Activated CD4-positive, alpha-beta T cell treated with anti-CD3 and anti-CD28 coated beads for 36 hours (primary cell): Measurements from ENCODE around the gene MXD3. TPM values are rescaled to one million over a fixed set of nuclear protein-coding genes. Genes with fewer than 3 reads are reported as not detected.
A peak's percentile ranks its signal among the peaks of the same experiment; 100 is the strongest.
"Not testable (repeated sequence)": the region's sequence is repeated elsewhere in the genome, so short reads cannot be mapped to it uniquely, and the experiment has no call there.

ENCODE experiments used
- ATAC-seq: fragments of 200-7000 bp; cut with Tn5 transposase; one replicate; pipeline ENCODE4 v1.10.0; 2021; ENCODE audit warnings: mild to moderate bottlenecking, moderate library complexity
- CTCF ChIA-PET: fragments of 350-600 bp; sonication (Branson Sonifier 250); formaldehyde crosslinking; loops from one replicate; lab custom pipeline; 2021; ENCODE audit warnings: antibody characterized with exemption; lab: Charles Lee
- POLR2A ChIA-PET: fragments of 350-600 bp; sonication (Branson Sonifier 250); formaldehyde crosslinking; loops from one replicate; lab custom pipeline; 2021; ENCODE audit warnings: antibody characterized with exemption, inconsistent platforms; lab: Charles Lee
- DNase-seq: peaks from one replicate; pipeline ENCODE4 v3.0.0-alpha.2; 2020
- H3K27ac Mint-ChIP-seq: one replicate; pipeline ENCODE4 v1.8.0; 2021; ENCODE audit warnings: mixed read lengths
- H3K27me3 Mint-ChIP-seq: one replicate; pipeline ENCODE4 v1.8.0; 2021; ENCODE audit warnings: mixed read lengths
- H3K36me3 Mint-ChIP-seq: one replicate; pipeline ENCODE4 v1.8.0; 2021; ENCODE audit warnings: low read depth, mixed read lengths
- H3K4me1 Mint-ChIP-seq: one replicate; pipeline ENCODE4 v1.8.0; 2021; ENCODE audit warnings: mixed read lengths
- H3K4me3 Mint-ChIP-seq: one replicate; pipeline ENCODE4 v1.8.0; 2021; ENCODE audit warnings: mild to moderate bottlenecking, moderate library complexity, mixed read lengths
- H3K9me3 Mint-ChIP-seq: one replicate; pipeline ENCODE4 v1.8.0; 2021; ENCODE audit warnings: low read depth, mixed read lengths
- intact Hi-C, 2 experiments: fragments of 100-400 bp; cut with DNase I in 1 of 2; cut with micrococcal nuclease in 1 of 2; formaldehyde crosslinking; loops; one replicate each; pipeline versions ENCODE4 v1.14.2 to v1.15.1; 2022 to 2024; cut with DNase I, micrococcal nuclease
- total RNA-seq, 2 experiments: library from RNA; stranded (reverse); gene quantifications; one replicate each; pipeline ENCODE4 v1.2.3, GENCODE V29; 2021

MXD3 gene
- total RNA-seq, 2 experiments from 2014 or later: 21.3 to 27.2 TPM

- peak overlapping the region; percentile 15 for H3K27ac Mint-ChIP-seq
- ChIA-PET POLR2A (no interaction called here), CTCF (interaction anchor here (0.6 to 2.5 kb wide), 5 partner anchors 10 to 57 kb away, joined by 3 to 7 read pairs (median 4); partner anchors contain the start of gene RGS14)
- peaks cover 22% of the 10 kb centered on the region for H3K36me3 Mint-ChIP-seq
- intact Hi-C loops: no loop called here
- DNase-seq (no peak), ATAC-seq (no peak)
- H3K4me3 Mint-ChIP-seq: no peak overlapping the region
- no peaks in the 10 kb centered on the region for H3K27me3 Mint-ChIP-seq
- peaks cover 35% of the 10 kb centered on the region for H3K4me1 Mint-ChIP-seq
- no peaks in the 10 kb centered on the region for H3K9me3 Mint-ChIP-seq
Measured at GRCh38 chr5:177346820-177347219, 35.1 kb upstream of the MXD3 start.

GRCh38 chr5:177344891-177345290, 33.2 kb upstream of the MXD3 start:
- ATAC-seq: no peak
- Mint-ChIP-seq H3K27me3 (no peaks in the 10 kb centered on the region), H3K4me1 (peaks cover 33% of the 10 kb centered on the region), H3K27ac (no peak overlapping the region), H3K4me3 (no peak overlapping the region), H3K9me3 (no peaks in the 10 kb centered on the region), H3K36me3 (peaks cover 29% of the 10 kb centered on the region)
- DNase-seq: no peak
- CTCF ChIA-PET: interaction anchor here (1.5 kb wide), 1 partner anchor 16 kb away, joined by 4 read pairs; no protein-coding TSS in a partner anchor
- POLR2A ChIA-PET: interaction anchor here (0.6 kb wide), 1 partner anchor 27 kb away, joined by 4 read pairs; no protein-coding TSS in a partner anchor
- intact Hi-C loops: no loop called here

GRCh38 chr5:177343777-177344176, 32.1 kb upstream of the MXD3 start:
- ChIA-PET POLR2A (no interaction called here), CTCF (interaction anchor here (0.7 to 1.3 kb wide), 2 partner anchors 24 to 31 kb away, joined by 3 to 4 read pairs; no protein-coding TSS in a partner anchor)
- DNase-seq: no peak
- peaks cover 29% of the 10 kb centered on the region for H3K4me1 Mint-ChIP-seq
- no peaks in the 10 kb centered on the region for H3K9me3 Mint-ChIP-seq
- H3K27ac Mint-ChIP-seq: no peak overlapping the region
- H3K36me3 Mint-ChIP-seq: peaks cover 28% of the 10 kb centered on the region
- H3K27me3 Mint-ChIP-seq: no peaks in the 10 kb centered on the region
- H3K4me3 Mint-ChIP-seq: no peak overlapping the region
- intact Hi-C loops: no loop called here
- no peak for ATAC-seq

- ATAC-seq, POLR2A ChIA-PET: not testable (repeated sequence)
- H3K36me3 Mint-ChIP-seq: peaks cover 28% of the 10 kb centered on the region
Measured at GRCh38 chr5:177343000-177343399, 31.3 kb upstream of the MXD3 start.

GRCh38 chr5:177339107-177339638, 27.5 kb upstream of the MXD3 start:
- no peak overlapping the region for H3K4me3 Mint-ChIP-seq
- POLR2A ChIA-PET: no interaction called here
- intact Hi-C loops: no loop called here
- no peaks in the 10 kb centered on the region for H3K9me3 Mint-ChIP-seq
- no peaks in the 10 kb centered on the region for H3K27me3 Mint-ChIP-seq
- peaks cover 18% of the 10 kb centered on the region for H3K4me1 Mint-ChIP-seq
- DNase-seq (no peak), ATAC-seq (no peak)
- H3K27ac Mint-ChIP-seq: peak overlapping the region; percentile 9
- CTCF ChIA-PET: interaction anchor here (0.5 to 0.7 kb wide), 2 partner anchors 14 to 17 kb away, joined by 3 to 4 read pairs; no protein-coding TSS in a partner anchor
- peaks cover 40% of the 10 kb centered on the region for H3K36me3 Mint-ChIP-seq

More at GRCh38 chr5:177343000-177343399, 31.3 kb upstream of the MXD3 start:
- DNase-seq, H3K27ac Mint-ChIP-seq, H3K27me3 Mint-ChIP-seq, H3K9me3 Mint-ChIP-seq, H3K4me3 Mint-ChIP-seq, intact Hi-C loops: not testable (repeated sequence)
- CTCF ChIA-PET: interaction anchor here (1.0 to 1.4 kb wide), 2 partner anchors 27 to 272 kb away, joined by 3 to 4 read pairs; no protein-coding TSS in a partner anchor
- peaks cover 28% of the 10 kb centered on the region for H3K4me1 Mint-ChIP-seq

GRCh38 chr5:177338251-177339106, 26.8 kb upstream of the MXD3 start:
- Mint-ChIP-seq H3K27ac (no peak overlapping the region), H3K27me3 (no peaks in the 10 kb centered on the region), H3K4me1 (peaks cover 16% of the 10 kb centered on the region), H3K4me3 (no peak overlapping the region), H3K36me3 (peaks cover 43% of the 10 kb centered on the region), H3K9me3 (no peaks in the 10 kb centered on the region)
- POLR2A ChIA-PET: no interaction called here
- DNase-seq (no peak), ATAC-seq (no peak)
- CTCF ChIA-PET: interaction anchor here (0.5 to 0.7 kb wide), 3 partner anchors 13 to 45 kb away, joined by 3 to 4 read pairs (median 3); no protein-coding TSS in a partner anchor
- intact Hi-C loops: no loop called here

GRCh38 chr5:177336603-177337494, 25.2 kb upstream of the MXD3 start:
- H3K36me3 Mint-ChIP-seq: peaks cover 47% of the 10 kb centered on the region
- CTCF ChIA-PET: interaction anchor here (1.0 to 2.1 kb wide), 2 partner anchors 10 to 14 kb away, joined by 3 to 5 read pairs; partner anchors contain the start of gene LMAN2
- ATAC-seq (no peak), DNase-seq (no peak)
- peaks cover 14% of the 10 kb centered on the region for H3K4me1 Mint-ChIP-seq
- POLR2A ChIA-PET: interaction anchor here (0.6 kb wide), 1 partner anchor 100 kb away, joined by 3 read pairs; no protein-coding TSS in a partner anchor
- H3K27ac Mint-ChIP-seq: no peak overlapping the region
- H3K9me3 Mint-ChIP-seq: no peaks in the 10 kb centered on the region
- intact Hi-C loops: loop anchor here in 1 of 2 experiments (2.0 kb wide), 1 partner anchor 18 kb away; no protein-coding TSS in a partner anchor
- no peaks in the 10 kb centered on the region for H3K27me3 Mint-ChIP-seq
- no peak overlapping the region for H3K4me3 Mint-ChIP-seq

DNA sequence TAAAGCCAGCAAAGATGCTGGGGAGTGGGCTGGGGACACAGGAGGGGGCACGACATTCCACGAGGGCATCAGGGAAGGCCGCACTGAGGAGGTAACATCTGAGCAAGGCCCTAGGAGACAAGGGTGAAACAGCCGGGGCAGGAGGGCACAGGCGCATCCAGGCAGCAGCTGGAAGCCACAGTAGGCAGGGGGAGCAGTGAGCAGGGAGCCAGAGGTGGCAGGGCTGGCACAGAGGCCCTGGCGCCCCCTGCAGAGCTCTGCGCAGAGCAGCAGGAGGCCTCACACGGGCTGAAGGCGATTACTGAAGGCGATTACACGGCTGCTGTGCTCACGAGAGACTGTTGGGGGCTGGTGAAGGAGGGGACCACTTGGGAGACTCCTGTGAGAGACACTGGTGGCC, 24.4 kb upstream of the MXD3 start:
- Mint-ChIP-seq H3K9me3 (no peaks in the 10 kb centered on the region), H3K4me3 (no peak overlapping the region), H3K36me3 (peaks cover 48% of the 10 kb centered on the region), H3K4me1 (peaks cover 13% of the 10 kb centered on the region), H3K27me3 (no peaks in the 10 kb centered on the region), H3K27ac (no peak overlapping the region)
- DNase-seq (peak; percentile 75), ATAC-seq (peak; percentile 91)
- intact Hi-C loops: loop anchor here in 1 of 2 experiments (2.0 kb wide), 1 partner anchor 17 kb away; no protein-coding TSS in a partner anchor
- ChIA-PET POLR2A (interaction anchor here (1.1 kb wide), 1 partner anchor 12 kb away, joined by 6 read pairs; no protein-coding TSS in a partner anchor), CTCF (interaction anchor here (1.0 to 2.1 kb wide), 2 partner anchors 9 to 15 kb away, joined by 3 to 5 read pairs; partner anchors contain the start of gene LMAN2)

DNA sequence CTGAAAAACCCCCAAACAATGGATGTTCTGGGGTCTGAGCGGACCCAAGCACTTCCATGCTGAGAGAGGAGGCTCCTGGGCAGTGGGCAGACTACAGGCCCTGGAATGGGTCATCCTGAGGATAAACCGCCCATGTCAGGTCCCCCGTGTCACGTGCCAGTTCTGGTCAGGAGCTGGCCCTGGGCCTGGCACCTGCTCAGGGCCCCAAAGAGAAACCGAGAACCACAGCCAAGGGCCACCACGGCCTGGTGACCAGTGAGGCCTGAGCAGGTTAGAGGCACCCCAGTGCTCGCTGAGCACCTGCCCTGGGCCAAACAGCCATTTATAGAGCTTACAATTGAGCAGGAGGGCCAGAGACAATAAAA, 24.0 kb upstream of the MXD3 start:
- CTCF ChIA-PET: interaction anchor here (2.1 kb wide), 1 partner anchor 15 kb away, joined by 5 read pairs; the partner anchor contains the start of gene LMAN2

More for the DNA sequence above, 24.0 kb upstream of the MXD3 start:
- no peaks in the 10 kb centered on the region for H3K27me3 Mint-ChIP-seq
- DNase-seq: no peak
- H3K27ac Mint-ChIP-seq: no peak overlapping the region
- H3K4me3 Mint-ChIP-seq: no peak overlapping the region
- H3K4me1 Mint-ChIP-seq: peaks cover 13% of the 10 kb centered on the region
- intact Hi-C loops: loop anchor here in 1 of 2 experiments (2.0 kb wide), 1 partner anchor 17 kb away; no protein-coding TSS in a partner anchor
- ATAC-seq: no peak
- peaks cover 48% of the 10 kb centered on the region for H3K36me3 Mint-ChIP-seq
- no peaks in the 10 kb centered on the region for H3K9me3 Mint-ChIP-seq
- POLR2A ChIA-PET: interaction anchor here (1.1 kb wide), 1 partner anchor 12 kb away, joined by 6 read pairs; no protein-coding TSS in a partner anchor
